H1 (cell line): Measurements from ENCODE around the gene PGBD5. TPM values are rescaled to one million over a fixed set of nuclear protein-coding genes. Genes with fewer than 3 reads are reported as not detected.

Source experiments
- CTCF ChIA-PET: fragments of 300-600 bp; sonication (Branson Sonifier 250); formaldehyde crosslinking; loops from one replicate; lab custom pipeline; 2021; ENCODE audit not compliant: partially characterized antibody; lab: Charles Lee
- POLR2A ChIA-PET: fragments of 300-600 bp; sonication (Branson Sonifier 250); formaldehyde crosslinking; loops from one replicate; lab custom pipeline; 2021; ENCODE audit warnings: inconsistent platforms; ENCODE audit not compliant: partially characterized antibody; lab: Charles Lee
- DNase-seq, 2 experiments: peaks; one replicate each; pipeline versions ENCODE4 v3.0.0 to v3.0.0-alpha.2; 2010 to 2022; ENCODE audit warnings: low spot score in 2 of 2, low read depth in 1 of 2, mixed read lengths in 1 of 2
- FAIRE-seq: peaks from 2 replicates; lab custom pipeline; 2011; peaks lifted over from hg19 to GRCh38; lab: Jason Lieb, UNC
- H2AFZ ChIP-seq: 2 replicates; pipeline ENCODE4 v1.8.1; 2012; ENCODE audit warnings: low read length, inconsistent platforms
- H2AK5ac ChIP-seq: 2 replicates; pipeline ENCODE4 v1.6.1; 2013; ENCODE audit warnings: low read depth, low read length
- H2BK120ac ChIP-seq: replicated peaks from 2 replicates; pipeline ENCODE3; 2013; ENCODE audit warnings: low read depth, low read length, inconsistent platforms
- H2BK12ac ChIP-seq: 2 replicates; pipeline ENCODE4 v1.6.1; 2013; ENCODE audit warnings: low read depth, low read length
- H2BK15ac ChIP-seq: 2 replicates; pipeline ENCODE4 v1.6.1; 2013; ENCODE audit warnings: low read length
- H2BK20ac ChIP-seq: 2 replicates; pipeline ENCODE4 v1.6.1; 2013; ENCODE audit warnings: low read length
- H2BK5ac ChIP-seq: 2 replicates; pipeline ENCODE4 v1.6.1; 2013; ENCODE audit warnings: low read depth, low read length
- H3K14ac ChIP-seq: 2 replicates; pipeline ENCODE4 v1.6.1; 2013; ENCODE audit warnings: inconsistent platforms; ENCODE audit not compliant: insufficient read length
- H3K18ac ChIP-seq: 2 replicates; pipeline ENCODE4 v1.6.1; 2013; ENCODE audit warnings: low read length; ENCODE audit errors: extremely low read depth
- H3K23ac ChIP-seq: 2 replicates; pipeline ENCODE4 v1.6.1; 2013; ENCODE audit warnings: inconsistent platforms; ENCODE audit not compliant: insufficient read length
- H3K23me2 ChIP-seq: 2 replicates; pipeline ENCODE4 v1.6.1; 2013; ENCODE audit warnings: low read depth, low read length
- H3K27ac ChIP-seq: 2 replicates; pipeline ENCODE4 v1.6.1; 2011; ENCODE audit warnings: low read depth, low read length, inconsistent platforms
- H3K27me3 ChIP-seq, 4 experiments: replicated peaks in 1 of 4; 1 replicate in 1 of 4; 2 replicates in 3 of 4; pipeline versions ENCODE4 v1.6.1 to v1.8.1; 2011 to 2013; ENCODE audit warnings: low read length in 3 of 4, mild to moderate bottlenecking in 3 of 4, inconsistent platforms in 2 of 4, mixed read lengths in 2 of 4, moderate library complexity in 1 of 4; ENCODE audit not compliant: control insufficient read depth in 3 of 4, insufficient read depth in 3 of 4; ENCODE audit errors: extremely low read depth in 1 of 4
- H3K36me3 ChIP-seq, 4 experiments: 2 replicates each; pipeline versions ENCODE4 v1.6.1 to v1.8.1; 2011 to 2013; ENCODE audit warnings: mild to moderate bottlenecking in 4 of 4, low read length in 3 of 4, moderate library complexity in 2 of 4, control low read depth in 1 of 4, inconsistent platforms in 1 of 4; ENCODE audit not compliant: insufficient read depth in 4 of 4, control insufficient read depth in 2 of 4
- H3K4ac ChIP-seq: replicated peaks from 2 replicates; pipeline ENCODE3; 2013; ENCODE audit warnings: low read length, low read depth, mixed read lengths, inconsistent platforms; ENCODE audit not compliant: insufficient read length
- H3K4me1 ChIP-seq, 4 experiments: replicated peaks in 1 of 4; 1 replicate in 1 of 4; 2 replicates in 3 of 4; pipeline versions ENCODE4 v1.6.1 to v1.8.1; 2011 to 2013; ENCODE audit warnings: low read length in 3 of 4, inconsistent platforms in 2 of 4, mixed read lengths in 1 of 4; ENCODE audit not compliant: insufficient read depth in 4 of 4, control insufficient read depth in 3 of 4
- H3K4me2 ChIP-seq, 2 experiments: 2 replicates each; pipeline versions ENCODE4 v1.6.1 to v1.8.1; 2011 to 2013; ENCODE audit warnings: low read depth in 2 of 2, low read length in 2 of 2, control low read depth in 1 of 2, inconsistent platforms in 1 of 2, mild to moderate bottlenecking in 1 of 2; ENCODE audit not compliant: insufficient read depth in 1 of 2
- H3K4me3 ChIP-seq, 4 experiments: fragments of 200-600, 300-600 bp in 1 of 4; sonication (generic), shearing (Covaris generic), sonication (Bioruptor Twin) in 1 of 4; 2 replicates each; pipeline versions ENCODE4 v1.5.1 to v1.8.1; 2011 to 2016; ENCODE audit warnings: low read length in 4 of 4, low read depth in 3 of 4, control low read depth in 2 of 4, inconsistent platforms in 2 of 4, mild to moderate bottlenecking in 2 of 4, mixed read lengths in 1 of 4, moderate library complexity in 1 of 4; ENCODE audit not compliant: insufficient read depth in 2 of 4; ENCODE audit errors: extremely low read depth in 1 of 4
- H3K56ac ChIP-seq: replicated peaks from 2 replicates; pipeline ENCODE3; 2013; ENCODE audit warnings: low read depth, mild to moderate bottlenecking, mixed read lengths, low read length, inconsistent platforms; ENCODE audit not compliant: insufficient read length
- H3K79me1 ChIP-seq: 2 replicates; pipeline ENCODE4 v1.6.1; 2013; ENCODE audit warnings: low read depth, low read length, control low read depth
- H3K79me2 ChIP-seq, 2 experiments: 2 replicates each; pipeline versions ENCODE4 v1.6.1 to v1.8.1; 2012 to 2013; ENCODE audit warnings: low read length in 2 of 2, mild to moderate bottlenecking in 2 of 2, inconsistent platforms in 1 of 2; ENCODE audit not compliant: insufficient read depth in 2 of 2, control insufficient read depth in 1 of 2
- H3K9ac ChIP-seq, 4 experiments: replicated peaks in 1 of 4; 1 replicate in 1 of 4; 2 replicates in 3 of 4; pipeline versions ENCODE4 v1.6.1 to v1.8.1; 2011 to 2013; ENCODE audit warnings: low read depth in 3 of 4, low read length in 3 of 4, control low read depth in 2 of 4, mild to moderate bottlenecking in 2 of 4, moderate library complexity in 2 of 4, inconsistent platforms in 1 of 4; ENCODE audit errors: extremely low read depth in 1 of 4
- H3K9me3 ChIP-seq, 2 experiments: 2 replicates each; pipeline versions ENCODE4 v1.6.1 to v1.8.1; 2012 to 2013; ENCODE audit warnings: mild to moderate bottlenecking in 2 of 2, moderate library complexity in 2 of 2, control low read depth in 1 of 2, inconsistent platforms in 1 of 2, low read depth in 1 of 2, low read length in 1 of 2, mixed read lengths in 1 of 2; ENCODE audit not compliant: insufficient read depth in 2 of 2
- H4K20me1 ChIP-seq, 2 experiments: replicated peaks in 1 of 2; 2 replicates each; pipeline versions ENCODE3 to v1.8.1; 2011 to 2013; ENCODE audit warnings: inconsistent platforms in 2 of 2, low read length in 2 of 2, mild to moderate bottlenecking in 1 of 2; ENCODE audit not compliant: insufficient read depth in 2 of 2, control insufficient read depth in 1 of 2
- H4K5ac ChIP-seq: 2 replicates; pipeline ENCODE4 v1.6.1; 2013; ENCODE audit warnings: low read length, low read depth, mixed read lengths, inconsistent platforms; ENCODE audit not compliant: insufficient read length
- H4K8ac ChIP-seq: 2 replicates; pipeline ENCODE4 v1.8.0; 2013; ENCODE audit warnings: mild to moderate bottlenecking, moderate library complexity, low read length, inconsistent platforms; ENCODE audit not compliant: insufficient read depth; ENCODE audit errors: extremely low read depth
- H4K91ac ChIP-seq: replicated peaks from 2 replicates; pipeline ENCODE3; 2013; ENCODE audit warnings: low read length, mixed read lengths, inconsistent platforms; ENCODE audit not compliant: insufficient read length
- BACH1 ChIP-seq: IDR thresholded peaks from 2 replicates; pipeline ENCODE4 v1.6.1; 2012; ENCODE audit warnings: low read length, improper control_type of control experiment
- BCL11A ChIP-seq, 2 experiments: IDR thresholded peaks; one replicate each; pipeline ENCODE4 v1.6.1; 2011; ENCODE audit warnings: low read depth in 2 of 2, low read length in 2 of 2, mild to moderate bottlenecking in 2 of 2
- BRCA1 ChIP-seq: IDR thresholded peaks from 2 replicates; pipeline ENCODE4 v1.6.1; 2012; ENCODE audit warnings: low read depth, low read length, improper control_type of control experiment
- CEBPB ChIP-seq: IDR thresholded peaks from 2 replicates; pipeline ENCODE4 v1.6.1; 2012; ENCODE audit warnings: low read depth, low read length
- EP300 ChIP-seq, 2 experiments: IDR thresholded peaks; 1 replicate in 1 of 2; 2 replicates in 1 of 2; pipeline ENCODE4 v1.6.1; 2011 to 2012; ENCODE audit warnings: low read depth in 2 of 2, low read length in 2 of 2, mild to moderate bottlenecking in 2 of 2, borderline replicate concordance in 1 of 2, inconsistent platforms in 1 of 2, moderate library complexity in 1 of 2
- GTF2F1 ChIP-seq: IDR thresholded peaks from 2 replicates; pipeline ENCODE4 v1.6.1; 2012; ENCODE audit warnings: low read depth, low read length, improper control_type of control experiment, borderline replicate concordance
- KDM5A ChIP-seq: fragments of 200-600 bp; IDR thresholded peaks from 2 replicates; pipeline ENCODE4 v1.7.1; 2012; ENCODE audit warnings: mild to moderate bottlenecking, low read length, inconsistent platforms, mixed read lengths
- NANOG ChIP-seq: IDR thresholded peaks from 2 replicates; pipeline ENCODE4 v1.6.1; 2011; ENCODE audit warnings: low read length, low read depth, mild to moderate bottlenecking, inconsistent platforms; ENCODE audit not compliant: insufficient read depth, poor library complexity, severe bottlenecking
- POLR2AphosphoS5 ChIP-seq: IDR thresholded peaks from 2 replicates; pipeline ENCODE4 v1.6.1; 2011; ENCODE audit warnings: low read depth, low read length
- RAD21 ChIP-seq, 2 experiments: IDR thresholded peaks in 1 of 2; conservative IDR thresholded peaks in 1 of 2; 2 replicates each; pipeline ENCODE4 v1.6.1; 2011; ENCODE audit warnings: low read depth in 2 of 2, low read length in 2 of 2, improper control_type of control experiment in 1 of 2, inconsistent platforms in 1 of 2, mild to moderate bottlenecking in 1 of 2, moderate library complexity in 1 of 2
- SRF ChIP-seq: IDR thresholded peaks from 2 replicates; pipeline ENCODE4 v1.6.1; 2011; ENCODE audit warnings: mild to moderate bottlenecking, low read depth, low read length, moderate library complexity
- WGBS, 2 experiments: shearing (Covaris generic) in 1 of 2; methylation state at CpG; one replicate each; pipeline versions ENCODE4 v1.1.6 to v1.1.7; 2013 to 2015; ENCODE audit warnings: low lambda C conversion rate in 2 of 2, mixed read lengths in 2 of 2, inconsistent platforms in 1 of 2, low coverage in 1 of 2, missing lambda C conversion rate in 1 of 2; ENCODE audit not compliant: insufficient replicate concordance in 2 of 2, insufficient coverage in 1 of 2, insufficient read length in 1 of 2; ENCODE audit errors: extremely low coverage in 1 of 2, missing lambda C conversion rate in 1 of 2; 5-methylcytosine and 5-hydroxymethylcytosine counted together
- polyA plus RNA-seq, 7 experiments: library from polyadenylated mRNA; depleted of rRNA in 3 of 7; stranded (reverse) in 5 of 7; unstranded in 2 of 7; fragments of >200 nt in 5 of 7; fragments of 200-250 nt in 2 of 7; gene quantifications; 1 replicate in 5 of 7; 2 replicates in 1 of 7; 4 replicates in 1 of 7; pipeline versions ENCODE4 v1.2.1 to v1.2.3, GENCODE V29; 2011 to 2013; ENCODE audit warnings: missing spikeins in 2 of 7, mixed read lengths in 2 of 7
- total RNA-seq: library from RNA; stranded (reverse); fragmentation: NEBNext Ultra II Directional; extraction: Animal tissue kit (Norgen Biotek cat#: 25700); gene quantifications from 2 replicates; pipeline ENCODE4 v1.2.1, GENCODE V29; 2021
- TF ChIP-seq, protein P1 (sequence below): IDR thresholded peaks from 2 replicates; pipeline ENCODE4 v1.6.1; 2011; ENCODE audit warnings: low read depth, mild to moderate bottlenecking, low read length; ENCODE audit not compliant: insufficient read depth

PGBD5 gene
- total and polyA plus RNA-seq, 2 of the 8 experiments (the other 6 are each of a cell fraction or from before 2014, with no cell fraction given): 16.3 to 18.4 TPM

DNA sequence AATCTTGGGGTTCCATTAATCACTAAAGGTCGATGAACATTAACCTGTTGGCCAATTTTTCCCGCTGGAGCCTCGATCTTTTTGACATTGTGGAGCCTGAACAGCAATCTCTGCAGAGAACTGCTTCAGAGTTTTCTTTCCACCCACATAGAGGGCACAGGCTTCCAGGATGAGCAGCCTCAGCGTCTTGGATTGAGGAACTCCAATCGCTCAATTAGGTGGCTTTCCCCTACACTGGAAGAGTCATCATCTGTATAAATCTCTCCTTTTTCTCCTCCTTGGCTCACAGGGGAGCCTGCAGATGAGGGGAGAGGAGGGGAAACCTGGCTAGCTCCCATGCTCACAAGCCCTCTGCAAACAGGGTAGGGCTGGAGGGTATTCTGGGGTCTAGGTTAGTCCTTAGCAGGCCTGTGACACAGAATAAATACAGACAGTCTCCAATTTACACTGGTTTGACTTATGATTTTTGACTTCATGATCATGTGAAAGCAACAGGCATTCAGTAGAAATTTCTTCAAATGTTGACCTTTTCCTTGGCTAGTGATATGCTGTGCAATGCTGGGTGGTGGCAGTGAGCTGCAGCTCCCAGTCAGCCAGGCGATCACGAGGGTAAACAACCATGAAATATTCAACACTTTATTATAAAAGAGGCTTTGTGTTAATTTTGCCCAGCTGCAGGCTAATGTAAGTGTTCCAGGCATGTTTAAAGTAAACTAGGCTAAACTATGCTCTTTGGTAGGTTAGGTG lies 80.8 kb downstream of the PGBD5 start:
- Histone ChIP-seq H3K4me1 (peaks cover 0 to 3% (median 2%) of the 10 kb centered on the region in 4 experiments; a peak in 2 of 7 replicates), H3K56ac (no peak overlapping the region), H3K79me2 (no peaks in the 10 kb centered on the region), H3K14ac (no peak overlapping the region), H3K4me3 (no peak overlapping the region), H4K20me1 (no peaks in the 10 kb centered on the region), H2BK5ac (no peak overlapping the region), H4K8ac (no peak overlapping the region), H2AFZ (no peak overlapping the region), H3K23ac (no peak overlapping the region), H2BK120ac (no peak overlapping the region), H3K27me3 (no peaks in the 10 kb centered on the region), H3K27ac (no peak overlapping the region), H2BK20ac (no peak overlapping the region), H2BK12ac (no peak overlapping the region), H2BK15ac (no peak overlapping the region), H3K9ac (no peak overlapping the region), H3K18ac (no peak overlapping the region), H2AK5ac (no peak overlapping the region), H3K4me2 (no peak overlapping the region), H3K79me1 (no peaks in the 10 kb centered on the region; the same call in 1 of the 2 replicates), H3K36me3 (peaks cover 4 to 7% (median 5%) of the 10 kb centered on the region in 4 experiments; a peak in 7 of 8 replicates), H3K4ac (no peak overlapping the region), H4K5ac (no peak overlapping the region), H3K9me3 (no peaks in the 10 kb centered on the region), H4K91ac (no peak overlapping the region), H3K23me2 (no peaks in the 10 kb centered on the region)
- DNase-seq (no peak), FAIRE-seq (no peak)
- ChIA-PET POLR2A (no interaction called here), CTCF (interaction anchor here (0.6 to 1.3 kb wide), 2 partner anchors 10 to 36 kb away, joined by 3 read pairs; no protein-coding TSS in a partner anchor)
- WGBS, 2 experiments: 78% methylated on average over 7 of the region's 7 CpGs; no CpG with 5 or more reads in 1 of the 2 experiments
- TF ChIP-seq CEBPB (no peak), POLR2AphosphoS5 (no peak), RAD21 (IDR thresholded peaks at IDR 0.05 in 1 of 2, conservative IDR thresholded peaks at IDR 0.05 in 1 of 2; ENCODE audit: low read depth in 2 of 2, low read length in 2 of 2) (no peak), KDM5A (no peak), NANOG (no peak), BRCA1 (no peak), SRF (no peak), BCL11A (IDR thresholded peaks at IDR 0.05; ENCODE audit: low read depth in 2 of 2, low read length in 2 of 2) (no peak), BACH1 (no peak), EP300 (IDR thresholded peaks at IDR 0.05; ENCODE audit: borderline replicate concordance in 1 of 2, low read depth in 2 of 2, low read length in 2 of 2) (no peak), GTF2F1 (no peak)
- TF ChIP-seq, protein P1, sequence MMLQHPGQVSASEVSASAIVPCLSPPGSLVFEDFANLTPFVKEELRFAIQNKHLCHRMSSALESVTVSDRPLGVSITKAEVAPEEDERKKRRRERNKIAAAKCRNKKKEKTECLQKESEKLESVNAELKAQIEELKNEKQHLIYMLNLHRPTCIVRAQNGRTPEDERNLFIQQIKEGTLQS: no peak
